HEK293 (cell line): ENCODE data around the gene TP73.

Experiments used
- CTCF ChIA-PET: fragments of 350-600 bp; formaldehyde crosslinking; extraction: SDS; loops from one replicate; lab custom pipeline; 2021; ENCODE audit warnings: antibody characterized with exemption; lab: Yijun Ruan, JAX
- POLR2A ChIA-PET: fragments of 300-600 bp; formaldehyde crosslinking; extraction: SDS; loops from one replicate; lab custom pipeline; 2020; ENCODE audit warnings: antibody characterized with exemption, inconsistent platforms; lab: Yijun Ruan, JAX
- H3K27ac ChIP-seq: fragments of 200-500 bp; sonication (Bioruptor generic); 2 replicates; pipeline ENCODE4 v1.5.1; 2014; ENCODE audit warnings: low read depth, low read length, control low read depth, inconsistent platforms; ENCODE audit errors: extremely low read depth
- H3K36me3 ChIP-seq, 2 experiments: fragments of 200-500 bp in 1 of 2; sonication (Bioruptor generic) in 1 of 2; 1 replicate in 1 of 2; 2 replicates in 1 of 2; pipeline ENCODE4 v1.5.1; 2014 to 2017; ENCODE audit warnings: inconsistent platforms in 2 of 2, low read length in 2 of 2; ENCODE audit not compliant: control insufficient read depth in 2 of 2, insufficient read depth in 1 of 2
- H3K4me1 ChIP-seq: fragments of 200-500 bp; sonication (Bioruptor generic); 2 replicates; pipeline ENCODE4 v1.5.1; 2014; ENCODE audit warnings: mild to moderate bottlenecking, low read length, inconsistent platforms; ENCODE audit not compliant: control insufficient read depth, insufficient read depth
- H3K4me3 ChIP-seq: 2 replicates; pipeline ENCODE4 v1.5.1; 2011; ENCODE audit warnings: low read depth, mild to moderate bottlenecking, control low read depth, low read length, moderate library complexity
- H3K9me3 ChIP-seq: fragments of 200-500 bp; sonication (Bioruptor generic); 2 replicates; pipeline ENCODE4 v1.5.1; 2014; ENCODE audit warnings: low read depth, low read length, inconsistent platforms; ENCODE audit not compliant: control insufficient read depth, insufficient read depth
- GLI2 ChIP-seq: fragments of 450-650 bp; formaldehyde crosslinking; IDR thresholded peaks from 2 replicates; pipeline ENCODE4; 2017; ENCODE audit warnings: missing biosample characterization, missing genetic modification characterization, low read depth, borderline replicate concordance
- GLI4 ChIP-seq: fragments of 450-650 bp; formaldehyde crosslinking; IDR thresholded peaks from 2 replicates; pipeline ENCODE4 v1.5.1; 2016; ENCODE audit warnings: missing biosample characterization, missing genetic modification characterization
- OVOL3 ChIP-seq: fragments of 450-650 bp; formaldehyde crosslinking; IDR thresholded peaks from 2 replicates; pipeline ENCODE4 v1.5.1; 2016; ENCODE audit warnings: missing biosample characterization, missing genetic modification characterization
- SETDB1 ChIP-seq: IDR thresholded peaks from one replicate; pipeline ENCODE4 v1.6.1; 2017; ENCODE audit warnings: mild to moderate bottlenecking, low read length, moderate library complexity, mixed read lengths; ENCODE audit not compliant: insufficient read length
- TSHZ1 ChIP-seq: fragments of 450-650 bp; formaldehyde crosslinking; IDR thresholded peaks from 2 replicates; pipeline ENCODE4 v1.5.1; 2016; ENCODE audit warnings: missing biosample characterization, missing genetic modification characterization, borderline replicate concordance
- ZBTB1 ChIP-seq: fragments of 450-650 bp; formaldehyde crosslinking; IDR thresholded peaks from 2 replicates; pipeline ENCODE4 v1.5.1; 2016; ENCODE audit warnings: missing biosample characterization, missing genetic modification characterization
- ZFHX2 ChIP-seq: fragments of 450-650 bp; formaldehyde crosslinking; conservative IDR thresholded peaks from 2 replicates; pipeline ENCODE4 v1.5.1; 2016; ENCODE audit warnings: missing biosample characterization, missing genetic modification characterization
- ZNF140 ChIP-seq: fragments of 450-650 bp; formaldehyde crosslinking; IDR thresholded peaks from 2 replicates; pipeline ENCODE4 v1.5.1; 2016; ENCODE audit warnings: missing biosample characterization, missing genetic modification characterization
- ZNF146 ChIP-seq: fragments of 450-650 bp; formaldehyde crosslinking; IDR thresholded peaks from 2 replicates; pipeline ENCODE4 v1.5.1; 2016; ENCODE audit warnings: missing biosample characterization, missing genetic modification characterization
- ZNF155 ChIP-seq: fragments of 450-650 bp; formaldehyde crosslinking; IDR thresholded peaks from 2 replicates; pipeline ENCODE4 v1.5.1; 2016; ENCODE audit warnings: missing biosample characterization, missing genetic modification characterization
- ZNF341 ChIP-seq: fragments of 450-650 bp; formaldehyde crosslinking; IDR thresholded peaks from 2 replicates; pipeline ENCODE4; 2016; ENCODE audit warnings: low read depth, missing biosample characterization, missing genetic modification characterization
- ZNF391 ChIP-seq: fragments of 450-650 bp; formaldehyde crosslinking; IDR thresholded peaks from 2 replicates; pipeline ENCODE4 v1.5.1; 2016; ENCODE audit warnings: low read depth, missing biosample characterization, missing genetic modification characterization, borderline replicate concordance
- ZNF426 ChIP-seq: fragments of 450-650 bp; formaldehyde crosslinking; IDR thresholded peaks from 2 replicates; pipeline ENCODE4 v1.5.1; 2017; ENCODE audit warnings: missing biosample characterization, missing genetic modification characterization, mild to moderate bottlenecking, inconsistent platforms, moderate library complexity
- ZNF530 ChIP-seq: fragments of 450-650 bp; formaldehyde crosslinking; IDR thresholded peaks from 2 replicates; pipeline ENCODE4 v1.5.1; 2016; ENCODE audit warnings: low read depth, missing biosample characterization, missing genetic modification characterization
- ZNF76 ChIP-seq: fragments of 450-650 bp; formaldehyde crosslinking; IDR thresholded peaks from 2 replicates; pipeline ENCODE4; 2016; ENCODE audit warnings: low read depth, missing biosample characterization, missing genetic modification characterization, borderline replicate concordance
- ZNF837 ChIP-seq: fragments of 450-650 bp; formaldehyde crosslinking; IDR thresholded peaks from 2 replicates; pipeline ENCODE4 v1.5.1; 2016; ENCODE audit warnings: missing biosample characterization, missing genetic modification characterization
- TF ChIP-seq, protein P1 (sequence below): fragments of 450-650 bp; formaldehyde crosslinking; IDR thresholded peaks from 2 replicates; pipeline ENCODE4 v1.5.1; 2016; ENCODE audit warnings: missing biosample characterization, missing genetic modification characterization
- TF ChIP-seq, protein P2 (sequence below): fragments of 450-650 bp; formaldehyde crosslinking; IDR thresholded peaks from 2 replicates; pipeline ENCODE4; 2016; ENCODE audit warnings: missing biosample characterization, missing genetic modification characterization
- TF ChIP-seq, protein P3 (sequence below): fragments of 450-650 bp; formaldehyde crosslinking; IDR thresholded peaks from 2 replicates; pipeline ENCODE4 v1.5.1; 2016; ENCODE audit warnings: missing biosample characterization, missing genetic modification characterization

Gene TP73

DNA sequence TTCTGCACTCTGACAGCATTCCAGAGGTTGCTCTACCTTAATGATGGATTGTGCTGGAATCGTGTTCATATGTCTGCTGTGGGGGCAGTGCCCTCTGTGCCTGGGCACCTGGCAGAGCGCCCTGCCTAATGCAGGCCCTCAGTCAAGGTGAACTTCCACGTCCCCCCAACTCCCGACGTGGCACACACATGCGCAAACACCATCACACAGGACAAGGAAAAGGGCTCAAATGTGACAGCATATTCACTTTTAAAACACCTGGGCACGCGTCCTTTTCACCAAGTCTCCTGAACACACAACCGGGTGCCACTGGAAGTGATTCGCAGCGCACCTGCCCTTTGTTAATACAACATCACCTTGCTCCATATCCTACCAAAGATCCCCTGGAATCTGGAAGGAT lies 15.8 kb upstream of the TP73 start:
- Histone ChIP-seq H3K4me3 (no peak overlapping the region), H3K4me1 (no peaks in the 10 kb centered on the region), H3K27ac (no peak overlapping the region), H3K36me3 (peaks cover 4 to 100% of the 10 kb centered on the region in 2 experiments; a peak in 2 of 3 replicates), H3K9me3 (no peaks in the 10 kb centered on the region)
- TF ChIP-seq, protein P1, sequence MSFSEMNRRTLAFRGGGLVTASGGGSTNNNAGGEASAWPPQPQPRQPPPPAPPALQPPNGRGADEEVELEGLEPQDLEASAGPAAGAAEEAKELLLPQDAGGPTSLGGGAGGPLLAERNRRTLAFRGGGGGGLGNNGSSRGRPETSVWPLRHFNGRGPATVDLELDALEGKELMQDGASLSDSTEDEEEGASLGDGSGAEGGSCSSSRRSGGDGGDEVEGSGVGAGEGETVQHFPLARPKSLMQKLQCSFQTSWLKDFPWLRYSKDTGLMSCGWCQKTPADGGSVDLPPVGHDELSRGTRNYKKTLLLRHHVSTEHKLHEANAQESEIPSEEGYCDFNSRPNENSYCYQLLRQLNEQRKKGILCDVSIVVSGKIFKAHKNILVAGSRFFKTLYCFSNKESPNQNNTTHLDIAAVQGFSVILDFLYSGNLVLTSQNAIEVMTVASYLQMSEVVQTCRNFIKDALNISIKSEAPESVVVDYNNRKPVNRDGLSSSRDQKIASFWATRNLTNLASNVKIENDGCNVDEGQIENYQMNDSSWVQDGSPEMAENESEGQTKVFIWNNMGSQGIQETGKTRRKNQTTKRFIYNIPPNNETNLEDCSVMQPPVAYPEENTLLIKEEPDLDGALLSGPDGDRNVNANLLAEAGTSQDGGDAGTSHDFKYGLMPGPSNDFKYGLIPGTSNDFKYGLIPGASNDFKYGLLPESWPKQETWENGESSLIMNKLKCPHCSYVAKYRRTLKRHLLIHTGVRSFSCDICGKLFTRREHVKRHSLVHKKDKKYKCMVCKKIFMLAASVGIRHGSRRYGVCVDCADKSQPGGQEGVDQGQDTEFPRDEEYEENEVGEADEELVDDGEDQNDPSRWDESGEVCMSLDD (tag by site-specific recombination): no peak
- TF ChIP-seq, protein P2, sequence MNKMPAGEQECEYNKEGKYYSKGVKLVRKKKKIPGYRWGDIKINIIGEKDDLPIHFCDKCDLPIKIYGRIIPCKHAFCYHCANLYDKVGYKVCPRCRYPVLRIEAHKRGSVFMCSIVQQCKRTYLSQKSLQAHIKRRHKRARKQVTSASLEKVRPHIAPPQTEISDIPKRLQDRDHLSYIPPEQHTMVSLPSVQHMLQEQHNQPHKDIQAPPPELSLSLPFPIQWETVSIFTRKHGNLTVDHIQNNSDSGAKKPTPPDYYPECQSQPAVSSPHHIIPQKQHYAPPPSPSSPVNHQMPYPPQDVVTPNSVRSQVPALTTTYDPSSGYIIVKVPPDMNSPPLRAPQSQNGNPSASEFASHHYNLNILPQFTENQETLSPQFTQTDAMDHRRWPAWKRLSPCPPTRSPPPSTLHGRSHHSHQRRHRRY: no peak
- TF ChIP-seq SETDB1: no peak
- TF ChIP-seq GLI4: no peak
- no peak for TF ChIP-seq TSHZ1 (tag by site-specific recombination)
- TF ChIP-seq ZBTB1 (tag by site-specific recombination): no peak
- no peak for TF ChIP-seq ZNF426 (tag by site-specific recombination)
- POLR2A ChIA-PET: no interaction called here
- CTCF ChIA-PET: no interaction called here

- CTCF ChIA-PET: interaction anchor here (0.6 to 1.9 kb wide), 2 partner anchors 21 to 86 kb away, joined by 4 to 6 read pairs; no protein-coding TSS in a partner anchor
- H3K4me1 ChIP-seq: no peaks in the 10 kb centered on the region
- peaks cover 4 to 100% of the 10 kb centered on the region in 2 experiments; a peak in 2 of 3 replicates for H3K36me3 ChIP-seq
- H3K4me3 ChIP-seq: no peak overlapping the region
- POLR2A ChIA-PET: no interaction called here
- TF ChIP-seq ZNF530 (tag by site-specific recombination) (no peak), ZNF140 (no peak)
- no peaks in the 10 kb centered on the region for H3K9me3 ChIP-seq
- no peak overlapping the region for H3K27ac ChIP-seq
Observed at GRCh38 chr1:3638027-3638426, 14.3 kb upstream of the TP73 start.

DNA sequence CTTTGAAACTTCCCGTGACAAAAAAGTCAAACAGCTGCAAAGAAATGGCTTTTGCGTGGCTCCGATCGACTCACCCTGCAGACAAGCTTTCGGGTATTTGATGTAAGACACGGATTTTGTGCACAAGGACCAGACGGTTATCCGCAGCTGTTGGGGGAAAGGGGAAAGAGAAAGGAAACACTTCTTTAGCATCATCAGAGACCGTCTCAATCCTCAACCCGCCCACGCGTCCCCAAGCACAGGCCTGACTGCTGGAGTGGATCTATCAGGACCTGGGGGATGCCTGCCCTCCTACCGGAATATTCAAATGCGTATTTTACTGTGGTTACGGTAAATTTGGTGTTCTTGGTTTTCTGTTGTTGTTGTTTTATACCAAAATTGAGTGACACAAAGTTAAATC lies 13.6 kb upstream of the TP73 start:
- peaks cover 4 to 98% of the 10 kb centered on the region in 2 experiments; a peak in 2 of 3 replicates for H3K36me3 ChIP-seq
- TF ChIP-seq ZNF391 (no peak), ZNF76 (tag by site-specific recombination) (no peak), ZNF155 (tag by site-specific recombination) (no peak), ZNF837 (no peak), ZFHX2 (tag by site-specific recombination) (no peak), ZNF341 (tag by site-specific recombination) (no peak), GLI2 (tag by site-specific recombination) (no peak), ZNF146 (tag by site-specific recombination) (no peak), OVOL3 (tag by site-specific recombination) (no peak)
- TF ChIP-seq, protein P3, sequence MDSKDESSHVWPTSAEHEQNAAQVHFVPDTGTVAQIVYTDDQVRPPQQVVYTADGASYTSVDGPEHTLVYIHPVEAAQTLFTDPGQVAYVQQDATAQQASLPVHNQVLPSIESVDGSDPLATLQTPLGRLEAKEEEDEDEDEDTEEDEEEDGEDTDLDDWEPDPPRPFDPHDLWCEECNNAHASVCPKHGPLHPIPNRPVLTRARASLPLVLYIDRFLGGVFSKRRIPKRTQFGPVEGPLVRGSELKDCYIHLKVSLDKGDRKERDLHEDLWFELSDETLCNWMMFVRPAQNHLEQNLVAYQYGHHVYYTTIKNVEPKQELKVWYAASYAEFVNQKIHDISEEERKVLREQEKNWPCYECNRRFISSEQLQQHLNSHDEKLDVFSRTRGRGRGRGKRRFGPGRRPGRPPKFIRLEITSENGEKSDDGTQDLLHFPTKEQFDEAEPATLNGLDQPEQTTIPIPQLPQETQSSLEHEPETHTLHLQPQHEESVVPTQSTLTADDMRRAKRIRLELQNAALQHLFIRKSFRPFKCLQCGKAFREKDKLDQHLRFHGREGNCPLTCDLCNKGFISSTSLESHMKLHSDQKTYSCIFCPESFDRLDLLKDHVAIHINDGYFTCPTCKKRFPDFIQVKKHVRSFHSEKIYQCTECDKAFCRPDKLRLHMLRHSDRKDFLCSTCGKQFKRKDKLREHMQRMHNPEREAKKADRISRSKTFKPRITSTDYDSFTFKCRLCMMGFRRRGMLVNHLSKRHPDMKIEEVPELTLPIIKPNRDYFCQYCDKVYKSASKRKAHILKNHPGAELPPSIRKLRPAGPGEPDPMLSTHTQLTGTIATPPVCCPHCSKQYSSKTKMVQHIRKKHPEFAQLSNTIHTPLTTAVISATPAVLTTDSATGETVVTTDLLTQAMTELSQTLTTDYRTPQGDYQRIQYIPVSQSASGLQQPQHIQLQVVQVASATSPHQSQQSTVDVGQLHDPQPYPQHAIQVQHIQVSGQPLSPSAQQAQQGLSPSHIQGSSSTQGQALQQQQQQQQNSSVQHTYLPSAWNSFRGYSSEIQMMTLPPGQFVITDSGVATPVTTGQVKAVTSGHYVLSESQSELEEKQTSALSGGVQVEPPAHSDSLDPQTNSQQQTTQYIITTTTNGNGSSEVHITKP: no peak
- TF ChIP-seq, protein P2: no peak

More for the DNA sequence above, 13.6 kb upstream of the TP73 start:
- ChIA-PET CTCF (interaction anchor here (1.9 kb wide), 1 partner anchor 85 kb away, joined by 6 read pairs; no protein-coding TSS in a partner anchor), POLR2A (no interaction called here)
- H3K27ac ChIP-seq: no peak overlapping the region
- H3K4me3 ChIP-seq: no peak overlapping the region
- H3K9me3 ChIP-seq: no peaks in the 10 kb centered on the region
- H3K4me1 ChIP-seq: no peaks in the 10 kb centered on the region
